Measurements from ENCODE around the gene EMSY. TPM values are rescaled to one million over a fixed set of nuclear protein-coding genes. Genes with fewer than 3 reads are reported as not detected.

The EMSY gene
- total and polyA plus RNA-seq, 2 donors (not counting 3 experiments of a cell fraction or from before 2014, with no cell fraction given): 18.3 to 25.7 TPM

DNA sequence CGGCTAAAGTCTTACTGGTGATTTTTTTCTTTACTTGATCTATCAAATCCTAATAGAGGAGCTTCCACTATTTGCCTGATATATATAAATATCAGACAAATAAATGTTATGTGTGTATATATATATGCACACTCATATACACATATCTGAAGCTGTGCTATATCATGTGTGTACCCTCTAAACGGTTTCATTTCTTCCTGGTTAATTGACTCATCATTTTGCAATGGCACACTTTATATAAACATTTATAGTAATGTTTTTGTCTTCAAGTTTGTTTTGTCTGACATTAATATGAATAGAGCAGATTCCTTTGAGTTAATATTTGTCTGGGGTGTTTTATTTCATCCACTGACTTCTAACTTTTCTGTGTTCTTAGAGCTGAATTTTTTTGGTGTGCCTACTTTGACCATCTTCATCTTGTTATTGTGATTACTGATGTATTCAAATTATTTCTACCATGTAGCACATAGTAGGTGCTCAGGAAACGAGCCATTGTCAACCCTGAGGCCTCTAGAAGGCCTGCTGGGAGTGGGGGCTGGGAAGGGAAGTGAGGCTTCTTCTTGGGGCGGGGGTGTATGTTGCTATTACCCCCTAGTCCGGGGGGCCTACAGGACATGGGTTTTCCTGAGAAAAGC lies 143.1 kb downstream of the EMSY start:
- BruUV-seq (replicated peaks): TSS peak; percentile 80
- dilution Hi-C loops (cut with MboI; ENCODE audit: extremely low pct_ligation_motif_present, low sequenced_read_pairs): no loop called here

More for the DNA sequence above, 143.1 kb downstream of the EMSY start:
- TF ChIP-seq GATA2 (IDR thresholded peaks at IDR 0.05; ENCODE audit: insufficient read depth, insufficient read length, low read depth, low read length) (no peak), MYC (IDR thresholded peaks at IDR 0.05; ENCODE audit: low read depth, low read length) (no peak), JUN (IDR thresholded peaks at IDR 0.05; ENCODE audit: borderline replicate concordance, insufficient read depth, insufficient read length, low read depth) (no peak), FOS (IDR thresholded peaks at IDR 0.05; ENCODE audit: borderline replicate concordance, insufficient read depth, low read length) (no peak), EZH2 (IDR thresholded peaks at IDR 0.05; ENCODE audit: borderline replicate concordance, low read depth, low read length, severe bottlenecking) (no peak), POLR2AphosphoS5 (IDR thresholded peaks at IDR 0.05; ENCODE audit: insufficient read depth, low read depth, low read length) (no peak), POLR2A (IDR thresholded peaks at IDR 0.05; ENCODE audit: low read depth, low read length) (no peak)
- TF ChIP-seq, protein P1, sequence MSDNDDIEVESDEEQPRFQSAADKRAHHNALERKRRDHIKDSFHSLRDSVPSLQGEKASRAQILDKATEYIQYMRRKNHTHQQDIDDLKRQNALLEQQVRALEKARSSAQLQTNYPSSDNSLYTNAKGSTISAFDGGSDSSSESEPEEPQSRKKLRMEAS (IDR thresholded peaks at IDR 0.05; ENCODE audit: insufficient read depth, insufficient read length): no peak
- TF ChIP-seq, protein P2, sequence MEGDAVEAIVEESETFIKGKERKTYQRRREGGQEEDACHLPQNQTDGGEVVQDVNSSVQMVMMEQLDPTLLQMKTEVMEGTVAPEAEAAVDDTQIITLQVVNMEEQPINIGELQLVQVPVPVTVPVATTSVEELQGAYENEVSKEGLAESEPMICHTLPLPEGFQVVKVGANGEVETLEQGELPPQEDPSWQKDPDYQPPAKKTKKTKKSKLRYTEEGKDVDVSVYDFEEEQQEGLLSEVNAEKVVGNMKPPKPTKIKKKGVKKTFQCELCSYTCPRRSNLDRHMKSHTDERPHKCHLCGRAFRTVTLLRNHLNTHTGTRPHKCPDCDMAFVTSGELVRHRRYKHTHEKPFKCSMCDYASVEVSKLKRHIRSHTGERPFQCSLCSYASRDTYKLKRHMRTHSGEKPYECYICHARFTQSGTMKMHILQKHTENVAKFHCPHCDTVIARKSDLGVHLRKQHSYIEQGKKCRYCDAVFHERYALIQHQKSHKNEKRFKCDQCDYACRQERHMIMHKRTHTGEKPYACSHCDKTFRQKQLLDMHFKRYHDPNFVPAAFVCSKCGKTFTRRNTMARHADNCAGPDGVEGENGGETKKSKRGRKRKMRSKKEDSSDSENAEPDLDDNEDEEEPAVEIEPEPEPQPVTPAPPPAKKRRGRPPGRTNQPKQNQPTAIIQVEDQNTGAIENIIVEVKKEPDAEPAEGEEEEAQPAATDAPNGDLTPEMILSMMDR (IDR thresholded peaks at IDR 0.05; ENCODE audit: extremely low read depth in 1 of 2, insufficient read depth in 1 of 2, low read depth in 1 of 2, low read length in 2 of 2): no peak
- no peak for FAIRE-seq
- peak overlapping the region; percentile 24 for H3K4me2 ChIP-seq (ENCODE audit: insufficient read depth, low read length)
- CTCF ChIA-PET: interaction anchor here (0.8 to 2.1 kb wide), 13 partner anchors 9 to 380 kb away, joined by 3 to 25 read pairs (median 5); partner anchors contain the start of gene LRRC32
- H3K9me1 ChIP-seq (replicated peaks; ENCODE audit: control insufficient read depth, extremely low read depth, insufficient read depth, low read length): no peaks in the 10 kb centered on the region
- POLR2A ChIA-PET: interaction anchor here (0.7 to 1.9 kb wide), 5 partner anchors 9 to 82 kb away, joined by 3 to 14 read pairs (median 4); no protein-coding TSS in a partner anchor
- intact Hi-C loops (cut with micrococcal nuclease): loop anchor here (1.0 to 2.0 kb wide), 4 partner anchors 9 to 83 kb away; partner anchors contain the start of gene LRRC32
- no peaks in the 10 kb centered on the region for H3K79me2 ChIP-seq (ENCODE audit: control insufficient read depth, insufficient read depth, low read length)
- H3K4me3 ChIP-seq (replicated peaks in 1 of 3; ENCODE audit: insufficient read depth in 1 of 3, low read depth in 1 of 3, low read length in 3 of 3): no peak overlapping the region
- DNase-seq (ENCODE audit: low read depth, low spot score): no peak
- peak overlapping the region; percentile 14 for H2AFZ ChIP-seq (ENCODE audit: low read depth, low read length)
- H3K9ac ChIP-seq (replicated peaks; ENCODE audit: extremely low read depth, insufficient read depth, low read length): peak overlapping the region; percentile 74
- H3K36me3 ChIP-seq (ENCODE audit: control insufficient read depth in 2 of 2, extremely low read depth in 1 of 2, insufficient read depth in 2 of 2, low read length in 2 of 2): no peaks in the 10 kb centered on the region
- H3K27ac ChIP-seq (ENCODE audit: insufficient read depth, low read depth, low read length): peak overlapping the region; percentile 94
- no peaks in the 10 kb centered on the region for H3K27me3 ChIP-seq (ENCODE audit: control insufficient read depth in 2 of 2, insufficient read depth in 2 of 2, low read length in 2 of 2)
- H4K20me1 ChIP-seq (replicated peaks; ENCODE audit: control insufficient read depth, extremely low read depth, insufficient read depth, low read length): no peaks in the 10 kb centered on the region
- H3K9me3 ChIP-seq (replicated peaks; ENCODE audit: control insufficient read depth, insufficient read depth, low read length): no peaks in the 10 kb centered on the region
- peaks cover 23% of the 10 kb centered on the region for H3K4me1 ChIP-seq (ENCODE audit: control insufficient read depth, extremely low read depth, insufficient read depth, low read length)

Data from endothelial cell of umbilical vein (primary cell).